Adrenal gland (tissue), 5 donors: ENCODE data around the gene EID3.

ENCODE experiments used
- POLR2A ChIP-seq, 2 donors: fragments of 450-650 bp; IDR thresholded peaks; one replicate each; pipeline ENCODE4 v1.6.1; 2017; ENCODE audit warnings: antibody characterized with exemption in 2 of 2, mild to moderate bottlenecking in 2 of 2, moderate library complexity in 1 of 2
- TF ChIP-seq, protein P1 (sequence below), 6 experiments: fragments of 450-650 bp in 4 of 6; fragments of 200-600 bp in 2 of 6; sonication (generic) in 1 of 6; IDR thresholded peaks; 1 replicate in 5 of 6; 2 replicates in 1 of 6; pipeline versions ENCODE4 v1.5.1 to v1.8.0; 2016 to 2021; ENCODE audit warnings: antibody characterized with exemption in 6 of 6, mild to moderate bottlenecking in 2 of 6, moderate library complexity in 1 of 6
- donor health status: DM: no; HTN: no; CAD: no.

DNA sequence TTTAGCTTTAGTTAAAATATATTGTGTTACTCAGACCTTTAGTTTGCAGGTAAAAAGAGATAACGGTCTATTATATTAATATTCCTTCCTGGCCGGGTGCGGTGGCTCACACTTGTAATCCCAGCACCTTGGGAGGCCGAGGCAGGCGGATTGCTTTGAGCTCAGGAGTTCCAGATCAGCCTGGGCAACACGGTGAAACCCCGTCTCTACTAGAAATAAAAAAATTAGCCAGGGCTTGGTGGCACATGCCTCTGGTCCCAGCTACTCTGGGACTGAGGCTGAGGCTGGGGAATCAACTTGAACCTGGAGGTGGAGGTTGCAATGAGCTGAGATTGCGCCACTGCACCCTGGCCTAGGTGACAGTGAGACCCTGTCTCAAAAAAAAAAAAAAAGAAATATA lies 13.2 kb upstream of the EID3 start:
- TF ChIP-seq, protein P1, sequence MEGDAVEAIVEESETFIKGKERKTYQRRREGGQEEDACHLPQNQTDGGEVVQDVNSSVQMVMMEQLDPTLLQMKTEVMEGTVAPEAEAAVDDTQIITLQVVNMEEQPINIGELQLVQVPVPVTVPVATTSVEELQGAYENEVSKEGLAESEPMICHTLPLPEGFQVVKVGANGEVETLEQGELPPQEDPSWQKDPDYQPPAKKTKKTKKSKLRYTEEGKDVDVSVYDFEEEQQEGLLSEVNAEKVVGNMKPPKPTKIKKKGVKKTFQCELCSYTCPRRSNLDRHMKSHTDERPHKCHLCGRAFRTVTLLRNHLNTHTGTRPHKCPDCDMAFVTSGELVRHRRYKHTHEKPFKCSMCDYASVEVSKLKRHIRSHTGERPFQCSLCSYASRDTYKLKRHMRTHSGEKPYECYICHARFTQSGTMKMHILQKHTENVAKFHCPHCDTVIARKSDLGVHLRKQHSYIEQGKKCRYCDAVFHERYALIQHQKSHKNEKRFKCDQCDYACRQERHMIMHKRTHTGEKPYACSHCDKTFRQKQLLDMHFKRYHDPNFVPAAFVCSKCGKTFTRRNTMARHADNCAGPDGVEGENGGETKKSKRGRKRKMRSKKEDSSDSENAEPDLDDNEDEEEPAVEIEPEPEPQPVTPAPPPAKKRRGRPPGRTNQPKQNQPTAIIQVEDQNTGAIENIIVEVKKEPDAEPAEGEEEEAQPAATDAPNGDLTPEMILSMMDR (IDR thresholded peaks at IDR 0.05) = no peak
- TF ChIP-seq POLR2A (IDR thresholded peaks at IDR 0.05) = no peak
